H1 (cell line): ENCODE measurements around the gene LPCAT1. TPM values are rescaled to one million over a fixed set of nuclear protein-coding genes. Genes with fewer than 3 reads are reported as not detected.
A peak's percentile ranks its signal among the peaks of the same experiment; 100 is the strongest.

Source experiments
- CTCF ChIA-PET: fragments of 300-600 bp; sonication (Branson Sonifier 250); formaldehyde crosslinking; loops from one replicate; lab custom pipeline; 2021; ENCODE audit not compliant: partially characterized antibody; lab: Charles Lee
- POLR2A ChIA-PET: fragments of 300-600 bp; sonication (Branson Sonifier 250); formaldehyde crosslinking; loops from one replicate; lab custom pipeline; 2021; ENCODE audit warnings: inconsistent platforms; ENCODE audit not compliant: partially characterized antibody; lab: Charles Lee
- DNase-seq, 2 experiments: peaks; one replicate each; pipeline versions ENCODE4 v3.0.0 to v3.0.0-alpha.2; 2010 to 2022; ENCODE audit warnings: low spot score in 2 of 2, low read depth in 1 of 2, mixed read lengths in 1 of 2
- FAIRE-seq: peaks from 2 replicates; lab custom pipeline; 2011; peaks lifted over from hg19 to GRCh38; lab: Jason Lieb, UNC
- H2AFZ ChIP-seq: 2 replicates; pipeline ENCODE4 v1.8.1; 2012; ENCODE audit warnings: low read length, inconsistent platforms
- H2AK5ac ChIP-seq: 2 replicates; pipeline ENCODE4 v1.6.1; 2013; ENCODE audit warnings: low read depth, low read length
- H2BK120ac ChIP-seq: replicated peaks from 2 replicates; pipeline ENCODE3; 2013; ENCODE audit warnings: low read depth, low read length, inconsistent platforms
- H2BK12ac ChIP-seq: 2 replicates; pipeline ENCODE4 v1.6.1; 2013; ENCODE audit warnings: low read depth, low read length
- H2BK15ac ChIP-seq: 2 replicates; pipeline ENCODE4 v1.6.1; 2013; ENCODE audit warnings: low read length
- H2BK20ac ChIP-seq: 2 replicates; pipeline ENCODE4 v1.6.1; 2013; ENCODE audit warnings: low read length
- H2BK5ac ChIP-seq: 2 replicates; pipeline ENCODE4 v1.6.1; 2013; ENCODE audit warnings: low read depth, low read length
- H3K14ac ChIP-seq: 2 replicates; pipeline ENCODE4 v1.6.1; 2013; ENCODE audit warnings: inconsistent platforms; ENCODE audit not compliant: insufficient read length
- H3K18ac ChIP-seq: 2 replicates; pipeline ENCODE4 v1.6.1; 2013; ENCODE audit warnings: low read length; ENCODE audit errors: extremely low read depth
- H3K23ac ChIP-seq: 2 replicates; pipeline ENCODE4 v1.6.1; 2013; ENCODE audit warnings: inconsistent platforms; ENCODE audit not compliant: insufficient read length
- H3K23me2 ChIP-seq: 2 replicates; pipeline ENCODE4 v1.6.1; 2013; ENCODE audit warnings: low read depth, low read length
- H3K27ac ChIP-seq: 2 replicates; pipeline ENCODE4 v1.6.1; 2011; ENCODE audit warnings: low read depth, low read length, inconsistent platforms
- H3K27me3 ChIP-seq, 4 experiments: replicated peaks in 1 of 4; 1 replicate in 1 of 4; 2 replicates in 3 of 4; pipeline versions ENCODE4 v1.6.1 to v1.8.1; 2011 to 2013; ENCODE audit warnings: low read length in 3 of 4, mild to moderate bottlenecking in 3 of 4, inconsistent platforms in 2 of 4, mixed read lengths in 2 of 4, moderate library complexity in 1 of 4; ENCODE audit not compliant: control insufficient read depth in 3 of 4, insufficient read depth in 3 of 4; ENCODE audit errors: extremely low read depth in 1 of 4
- H3K36me3 ChIP-seq, 4 experiments: 2 replicates each; pipeline versions ENCODE4 v1.6.1 to v1.8.1; 2011 to 2013; ENCODE audit warnings: mild to moderate bottlenecking in 4 of 4, low read length in 3 of 4, moderate library complexity in 2 of 4, control low read depth in 1 of 4, inconsistent platforms in 1 of 4; ENCODE audit not compliant: insufficient read depth in 4 of 4, control insufficient read depth in 2 of 4
- H3K4ac ChIP-seq: replicated peaks from 2 replicates; pipeline ENCODE3; 2013; ENCODE audit warnings: low read length, low read depth, mixed read lengths, inconsistent platforms; ENCODE audit not compliant: insufficient read length
- H3K4me1 ChIP-seq, 4 experiments: replicated peaks in 1 of 4; 1 replicate in 1 of 4; 2 replicates in 3 of 4; pipeline versions ENCODE4 v1.6.1 to v1.8.1; 2011 to 2013; ENCODE audit warnings: low read length in 3 of 4, inconsistent platforms in 2 of 4, mixed read lengths in 1 of 4; ENCODE audit not compliant: insufficient read depth in 4 of 4, control insufficient read depth in 3 of 4
- H3K4me2 ChIP-seq, 2 experiments: 2 replicates each; pipeline versions ENCODE4 v1.6.1 to v1.8.1; 2011 to 2013; ENCODE audit warnings: low read depth in 2 of 2, low read length in 2 of 2, control low read depth in 1 of 2, inconsistent platforms in 1 of 2, mild to moderate bottlenecking in 1 of 2; ENCODE audit not compliant: insufficient read depth in 1 of 2
- H3K4me3 ChIP-seq, 4 experiments: fragments of 200-600, 300-600 bp in 1 of 4; sonication (generic), shearing (Covaris generic), sonication (Bioruptor Twin) in 1 of 4; 2 replicates each; pipeline versions ENCODE4 v1.5.1 to v1.8.1; 2011 to 2016; ENCODE audit warnings: low read length in 4 of 4, low read depth in 3 of 4, control low read depth in 2 of 4, inconsistent platforms in 2 of 4, mild to moderate bottlenecking in 2 of 4, mixed read lengths in 1 of 4, moderate library complexity in 1 of 4; ENCODE audit not compliant: insufficient read depth in 2 of 4; ENCODE audit errors: extremely low read depth in 1 of 4
- H3K56ac ChIP-seq: replicated peaks from 2 replicates; pipeline ENCODE3; 2013; ENCODE audit warnings: low read depth, mild to moderate bottlenecking, mixed read lengths, low read length, inconsistent platforms; ENCODE audit not compliant: insufficient read length
- H3K79me1 ChIP-seq: 2 replicates; pipeline ENCODE4 v1.6.1; 2013; ENCODE audit warnings: low read depth, low read length, control low read depth
- H3K79me2 ChIP-seq, 2 experiments: 2 replicates each; pipeline versions ENCODE4 v1.6.1 to v1.8.1; 2012 to 2013; ENCODE audit warnings: low read length in 2 of 2, mild to moderate bottlenecking in 2 of 2, inconsistent platforms in 1 of 2; ENCODE audit not compliant: insufficient read depth in 2 of 2, control insufficient read depth in 1 of 2
- H3K9ac ChIP-seq, 4 experiments: replicated peaks in 1 of 4; 1 replicate in 1 of 4; 2 replicates in 3 of 4; pipeline versions ENCODE4 v1.6.1 to v1.8.1; 2011 to 2013; ENCODE audit warnings: low read depth in 3 of 4, low read length in 3 of 4, control low read depth in 2 of 4, mild to moderate bottlenecking in 2 of 4, moderate library complexity in 2 of 4, inconsistent platforms in 1 of 4; ENCODE audit errors: extremely low read depth in 1 of 4
- H3K9me3 ChIP-seq, 2 experiments: 2 replicates each; pipeline versions ENCODE4 v1.6.1 to v1.8.1; 2012 to 2013; ENCODE audit warnings: mild to moderate bottlenecking in 2 of 2, moderate library complexity in 2 of 2, control low read depth in 1 of 2, inconsistent platforms in 1 of 2, low read depth in 1 of 2, low read length in 1 of 2, mixed read lengths in 1 of 2; ENCODE audit not compliant: insufficient read depth in 2 of 2
- H4K20me1 ChIP-seq, 2 experiments: replicated peaks in 1 of 2; 2 replicates each; pipeline versions ENCODE3 to v1.8.1; 2011 to 2013; ENCODE audit warnings: inconsistent platforms in 2 of 2, low read length in 2 of 2, mild to moderate bottlenecking in 1 of 2; ENCODE audit not compliant: insufficient read depth in 2 of 2, control insufficient read depth in 1 of 2
- H4K5ac ChIP-seq: 2 replicates; pipeline ENCODE4 v1.6.1; 2013; ENCODE audit warnings: low read length, low read depth, mixed read lengths, inconsistent platforms; ENCODE audit not compliant: insufficient read length
- H4K8ac ChIP-seq: 2 replicates; pipeline ENCODE4 v1.8.0; 2013; ENCODE audit warnings: mild to moderate bottlenecking, moderate library complexity, low read length, inconsistent platforms; ENCODE audit not compliant: insufficient read depth; ENCODE audit errors: extremely low read depth
- H4K91ac ChIP-seq: replicated peaks from 2 replicates; pipeline ENCODE3; 2013; ENCODE audit warnings: low read length, mixed read lengths, inconsistent platforms; ENCODE audit not compliant: insufficient read length
- CHD1 ChIP-seq: IDR thresholded peaks from 2 replicates; pipeline ENCODE4 v1.6.1; 2012; ENCODE audit warnings: low read depth, low read length, improper control_type of control experiment
- CHD2 ChIP-seq: IDR thresholded peaks from 2 replicates; pipeline ENCODE4 v1.6.1; 2012; ENCODE audit warnings: low read length, improper control_type of control experiment
- CREB1 ChIP-seq: IDR thresholded peaks from 2 replicates; pipeline ENCODE4 v1.6.1; 2012; ENCODE audit warnings: inconsistent platforms
- FOSL1 ChIP-seq: IDR thresholded peaks from 2 replicates; pipeline ENCODE4 v1.6.1; 2011; ENCODE audit warnings: mild to moderate bottlenecking, low read depth, low read length, moderate library complexity; ENCODE audit not compliant: insufficient read depth
- RBBP5 ChIP-seq: IDR thresholded peaks from 2 replicates; pipeline ENCODE4 v1.7.1; 2012; ENCODE audit warnings: low read depth, mild to moderate bottlenecking, inconsistent platforms, low read length, moderate library complexity, borderline replicate concordance
- SP4 ChIP-seq: IDR thresholded peaks from 2 replicates; pipeline ENCODE4 v1.6.1; 2012; ENCODE audit warnings: low read length, inconsistent platforms
- WGBS, 2 experiments: shearing (Covaris generic) in 1 of 2; methylation state at CpG; one replicate each; pipeline versions ENCODE4 v1.1.6 to v1.1.7; 2013 to 2015; ENCODE audit warnings: low lambda C conversion rate in 2 of 2, mixed read lengths in 2 of 2, inconsistent platforms in 1 of 2, low coverage in 1 of 2, missing lambda C conversion rate in 1 of 2; ENCODE audit not compliant: insufficient replicate concordance in 2 of 2, insufficient coverage in 1 of 2, insufficient read length in 1 of 2; ENCODE audit errors: extremely low coverage in 1 of 2, missing lambda C conversion rate in 1 of 2; 5-methylcytosine and 5-hydroxymethylcytosine counted together
- polyA plus RNA-seq, 7 experiments: library from polyadenylated mRNA; depleted of rRNA in 3 of 7; stranded (reverse) in 5 of 7; unstranded in 2 of 7; fragments of >200 nt in 5 of 7; fragments of 200-250 nt in 2 of 7; gene quantifications; 1 replicate in 5 of 7; 2 replicates in 1 of 7; 4 replicates in 1 of 7; pipeline versions ENCODE4 v1.2.1 to v1.2.3, GENCODE V29; 2011 to 2013; ENCODE audit warnings: missing spikeins in 2 of 7, mixed read lengths in 2 of 7
- total RNA-seq: library from RNA; stranded (reverse); fragmentation: NEBNext Ultra II Directional; extraction: Animal tissue kit (Norgen Biotek cat#: 25700); gene quantifications from 2 replicates; pipeline ENCODE4 v1.2.1, GENCODE V29; 2021

LPCAT1 gene
- total and polyA plus RNA-seq, 2 of the 8 experiments (the other 6 are each of a cell fraction or from before 2014, with no cell fraction given): 107 to 260 TPM

DNA sequence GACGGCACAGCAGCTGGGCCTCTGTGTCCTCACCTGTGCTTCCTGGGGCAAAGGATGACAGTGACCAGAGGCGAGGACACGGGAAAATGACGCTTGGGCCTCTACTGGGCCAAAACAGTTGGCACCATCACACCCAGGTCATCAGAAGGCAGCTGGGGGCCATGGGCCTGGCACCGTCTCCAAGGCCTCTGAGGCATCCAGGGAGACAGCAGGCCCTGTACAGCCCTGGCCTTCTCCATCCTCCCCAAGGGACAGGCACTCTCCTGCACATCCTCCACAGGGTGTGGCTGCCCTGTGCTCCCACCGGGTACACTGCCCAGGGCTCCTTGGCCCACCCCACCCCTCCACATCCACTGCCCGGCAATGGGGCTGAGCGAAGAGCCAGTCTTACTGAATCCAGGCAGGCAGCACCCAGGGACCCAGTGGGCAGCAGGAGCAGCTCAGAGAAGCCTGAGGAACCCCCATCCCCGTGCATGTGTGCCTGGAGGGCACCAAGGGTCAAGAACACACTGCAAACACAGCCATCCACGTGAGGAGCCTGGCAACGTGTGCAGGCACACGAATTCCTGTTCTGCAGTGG, 4.0 kb downstream of the LPCAT1 start:
- no peaks in the 10 kb centered on the region; a peak in 1 of 7 replicates for H3K27me3 ChIP-seq
- H3K4me1 ChIP-seq: peaks cover 11 to 57% (median 40%) of the 10 kb centered on the region in 4 experiments
- H3K79me2 ChIP-seq: peaks cover 36 to 77% of the 10 kb centered on the region in 2 experiments
- H3K9ac ChIP-seq: no peak overlapping the region
- H2BK20ac ChIP-seq: peak overlapping the region; percentile 82; the same call in 1 of the 2 replicates
- TF ChIP-seq FOSL1 (no peak), RBBP5 (no peak), CHD1 (no peak), CREB1 (no peak), CHD2 (no peak), SP4 (no peak)
- no peak overlapping the region for H3K27ac ChIP-seq
- no peak overlapping the region for H4K5ac ChIP-seq
- no peak overlapping the region for H3K56ac ChIP-seq
- H3K14ac ChIP-seq: no peak overlapping the region
- no peak overlapping the region for H2BK120ac ChIP-seq
- H3K23me2 ChIP-seq: peaks cover 17% of the 10 kb centered on the region; the same call in 1 of the 2 replicates
- CTCF ChIA-PET: interaction anchor here (3.6 kb wide), 1 partner anchor 16 kb away, joined by 11 read pairs; no protein-coding TSS in a partner anchor
- WGBS, 2 experiments: 93% methylated on average over 12 of the region's 12 CpGs; no CpG with 5 or more reads in 1 of the 2 experiments
- H3K18ac ChIP-seq: peak overlapping the region; percentile 32; the same call in 1 of the 2 replicates
- H3K36me3 ChIP-seq: peaks cover 2 to 41% (median 5%) of the 10 kb centered on the region in 4 experiments; a peak in 5 of 8 replicates
- peak overlapping the region; percentile 63 for H3K4ac ChIP-seq
- H2BK15ac ChIP-seq: 0 out of 2 replicates have a peak overlapping the region, but pooled peaks have one; percentile 9
- no peak overlapping the region for H2AFZ ChIP-seq
- POLR2A ChIA-PET: interaction anchor here (1.4 to 2.3 kb wide), 3 partner anchors 12 to 74 kb away, joined by 3 to 9 read pairs (median 5); no protein-coding TSS in a partner anchor
- H4K8ac ChIP-seq: peak overlapping the region; percentile 47; the same call in 1 of the 2 replicates
- no peak overlapping the region for H3K4me2 ChIP-seq
- H2BK12ac ChIP-seq: peak overlapping the region; percentile 46; the same call in 1 of the 2 replicates
- FAIRE-seq (no peak), DNase-seq (peak in 1 of 2 experiments; percentile 39)
- no peak overlapping the region for H3K4me3 ChIP-seq
- H4K20me1 ChIP-seq: peaks cover 26% of the 10 kb centered on the region in 2 experiments
- H4K91ac ChIP-seq: no peak overlapping the region
- H3K23ac ChIP-seq: no peak overlapping the region
- H3K79me1 ChIP-seq: peaks cover 22% of the 10 kb centered on the region
- H3K9me3 ChIP-seq: no peaks in the 10 kb centered on the region
- 0 out of 2 replicates have a peak overlapping the region, but pooled peaks have one; percentile 6 for H2AK5ac ChIP-seq
- H2BK5ac ChIP-seq: peak overlapping the region; percentile 78
